DMS79 treated with DMSO at 0.1 percent for 48 hours (cell line): ENCODE measurements around the gene ZNF230.
A peak's percentile ranks its signal among the peaks of the same experiment; 100 is the strongest.

Experiments
- DNase-seq: peaks from one replicate; lab custom pipeline; 2025; lab: John Stamatoyannopoulos, UW

Gene ZNF230

DNA sequence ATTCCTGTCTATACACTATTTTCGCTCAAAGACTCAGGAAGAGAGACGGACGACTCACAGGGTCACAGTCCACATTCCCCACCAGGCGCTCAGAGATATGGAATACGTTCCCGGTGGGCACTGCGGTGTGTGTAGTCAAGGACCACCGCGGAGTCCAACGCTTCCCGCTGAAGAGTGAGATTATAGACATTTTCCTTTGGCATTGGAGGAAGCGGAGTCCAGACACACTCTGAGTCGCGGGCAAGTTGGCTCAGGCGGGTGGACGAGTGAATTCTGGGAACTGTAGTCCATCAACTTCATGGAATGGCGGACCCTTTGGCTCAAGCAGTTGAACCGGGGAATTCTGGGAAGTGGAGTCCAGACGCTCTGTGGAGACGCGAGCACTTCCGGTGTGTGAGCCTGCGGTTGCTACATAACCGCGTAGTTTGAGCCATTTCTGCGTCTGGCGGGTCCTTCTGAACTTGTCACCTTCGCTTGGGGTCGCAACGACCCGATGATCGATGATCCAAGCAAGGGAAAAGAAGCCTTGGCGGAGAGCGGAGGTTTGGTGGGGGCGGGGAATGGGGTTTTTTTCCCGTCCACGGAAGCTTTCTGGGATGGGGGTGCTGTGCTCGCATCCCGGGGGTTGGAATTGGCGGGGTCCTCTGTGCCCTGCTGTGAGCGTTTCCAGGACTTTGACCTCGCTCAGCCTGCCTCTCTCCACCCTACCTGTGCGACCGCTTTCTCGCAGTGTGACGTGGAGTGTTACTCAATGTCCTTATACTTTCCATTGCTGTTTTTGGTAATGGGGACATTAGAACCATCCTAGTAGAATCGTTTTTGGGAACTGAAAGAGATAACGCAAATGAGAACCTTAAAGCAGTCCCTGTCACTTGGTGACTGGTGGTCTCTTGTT, at the start of gene ZNF230:
Gene ZNF230 (plus strand): TSS at position 392 of the 895 bp plus-strand sequence. CDS start 4,122 bp downstream, outside the sequence.
- peak; percentile 91 for DNase-seq

DNA sequence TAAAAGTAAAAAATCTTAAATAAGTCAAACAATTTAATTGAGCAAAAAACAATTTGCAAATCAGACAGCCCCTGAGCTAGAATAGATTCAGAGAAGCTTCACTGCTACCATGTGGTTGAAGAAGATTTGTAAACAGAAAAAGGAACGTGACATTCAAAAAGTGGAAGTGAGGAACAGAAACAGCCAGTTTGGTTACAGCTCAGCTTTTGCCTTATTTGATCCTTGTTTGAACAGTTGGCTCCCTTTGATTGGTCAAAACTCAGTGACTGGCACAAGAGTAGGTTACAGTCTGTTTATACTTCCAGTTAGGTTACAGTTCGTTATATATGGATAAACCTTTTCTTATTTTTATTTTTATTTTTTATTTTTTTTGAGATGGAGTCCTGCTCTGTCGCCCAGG, 45.9 kb upstream of the ZNF230 start:
- no peak for DNase-seq

GRCh38 chr19:43957891-43958290, 44.9 kb upstream of the ZNF230 start:
- no peak for DNase-seq

DNA sequence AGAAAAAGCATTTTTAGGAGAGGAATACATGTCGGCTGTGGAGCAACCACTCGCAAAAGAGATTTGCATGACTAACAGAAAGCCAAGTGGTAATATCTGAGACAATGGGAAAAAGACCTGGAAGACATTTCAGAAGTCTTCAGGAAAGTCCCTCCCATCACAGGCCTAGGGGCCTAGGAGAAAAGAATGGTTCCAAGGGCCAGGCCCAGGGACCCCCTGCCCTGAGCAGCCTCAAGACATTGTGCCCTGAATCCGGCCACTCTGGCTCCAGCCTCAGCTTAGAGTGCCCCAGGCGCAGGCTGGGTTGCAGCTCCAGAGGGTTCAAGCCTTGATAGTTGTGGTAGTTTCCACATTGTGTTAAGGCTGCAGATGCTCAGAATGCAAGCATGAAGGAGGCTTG, 42.3 kb upstream of the ZNF230 start:
- DNase-seq, result no peak

DNA sequence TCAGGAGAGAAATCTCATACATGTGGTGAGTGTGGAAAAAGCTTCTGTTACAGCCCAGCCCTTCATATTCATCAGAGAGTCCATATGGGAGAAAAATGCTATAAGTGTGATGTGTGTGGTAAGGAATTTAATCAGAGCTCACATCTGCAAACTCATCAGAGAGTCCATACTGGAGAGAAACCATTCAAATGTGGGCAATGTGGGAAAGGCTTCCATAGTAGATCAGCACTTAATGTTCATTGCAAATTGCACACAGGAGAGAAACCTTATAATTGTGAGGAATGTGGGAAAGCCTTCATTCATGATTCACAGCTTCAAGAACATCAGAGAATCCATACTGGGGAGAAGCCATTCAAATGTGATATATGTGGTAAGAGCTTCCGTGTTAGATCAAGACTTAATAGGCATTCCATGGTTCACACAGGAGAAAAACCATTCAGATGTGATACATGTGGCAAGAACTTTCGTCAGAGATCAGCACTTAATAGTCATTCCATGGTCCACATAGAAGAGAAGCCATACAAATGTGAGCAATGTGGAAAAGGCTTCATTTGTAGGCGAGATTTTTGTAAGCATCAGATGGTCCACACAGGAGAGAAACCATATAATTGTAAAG, 36.6 kb upstream of the ZNF230 start:
- no peak for DNase-seq

GRCh38 chr19:43976732-43977131, 26.0 kb upstream of the ZNF230 start:
- no peak for DNase-seq

DNA sequence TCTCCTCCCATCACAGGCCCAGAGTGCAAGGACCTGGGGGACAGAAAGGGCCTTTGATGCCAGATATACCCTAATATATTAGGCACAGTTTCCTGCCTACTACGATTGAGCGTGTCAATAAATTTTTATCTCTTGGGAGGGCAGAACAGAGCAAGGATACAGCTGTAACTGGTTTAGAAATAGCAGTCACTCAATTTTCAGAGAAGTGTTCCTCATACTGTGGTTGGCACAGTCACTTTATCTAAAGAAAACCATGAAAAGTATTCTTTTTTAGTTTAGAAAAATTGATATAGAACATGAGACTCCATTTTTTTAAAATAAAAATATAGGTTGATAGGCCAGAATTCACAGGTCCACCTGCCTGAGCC, 19.2 kb upstream of the ZNF230 start:
- no peak for DNase-seq

- peak; percentile 96 for DNase-seq
Observed at GRCh38 chr19:43983912-43984686, 18.7 kb upstream of the ZNF230 start, which contains the start of gene ZNF155. TSS of gene ZNF155 (plus strand) at chr19:43984188. CDS start at chr19:43988544, 4,356 bp downstream.

- DNase-seq, result no peak
Observed at GRCh38 chr19:43984687-43985000, 18.1 kb upstream of the ZNF230 start.

DNA sequence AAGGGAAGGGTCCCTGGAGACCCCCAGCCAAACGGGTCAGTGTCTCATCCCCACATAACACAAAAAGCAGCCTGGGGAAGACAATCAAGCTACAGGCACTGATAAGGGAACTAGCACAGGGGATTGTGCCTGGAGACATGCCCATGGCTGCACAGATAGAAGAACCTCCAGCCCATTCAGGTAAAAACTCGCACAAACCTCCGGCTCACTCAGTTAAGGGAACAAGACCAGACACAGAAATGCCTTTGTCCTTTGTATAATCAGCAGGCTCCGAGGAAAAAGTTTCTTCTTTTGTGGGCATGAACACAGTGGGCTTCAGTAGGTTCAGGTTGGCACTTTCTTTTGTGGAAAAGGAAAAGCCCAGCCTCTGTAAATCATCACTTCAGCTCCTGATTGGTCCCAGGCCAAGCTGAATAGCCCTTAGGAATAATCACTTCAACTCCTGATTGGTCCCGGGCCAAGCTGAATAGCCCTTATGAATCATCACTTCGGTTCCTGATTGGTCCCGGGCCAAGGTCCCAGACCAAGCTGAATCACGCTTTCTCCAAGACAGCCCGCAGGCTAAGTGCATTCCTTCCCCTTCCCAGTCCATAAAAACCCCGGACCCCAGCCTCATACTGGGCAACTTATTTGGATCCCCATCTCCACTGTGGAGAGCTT, 5.0 kb upstream of the ZNF230 start:
- DNase-seq, result no peak

DNA sequence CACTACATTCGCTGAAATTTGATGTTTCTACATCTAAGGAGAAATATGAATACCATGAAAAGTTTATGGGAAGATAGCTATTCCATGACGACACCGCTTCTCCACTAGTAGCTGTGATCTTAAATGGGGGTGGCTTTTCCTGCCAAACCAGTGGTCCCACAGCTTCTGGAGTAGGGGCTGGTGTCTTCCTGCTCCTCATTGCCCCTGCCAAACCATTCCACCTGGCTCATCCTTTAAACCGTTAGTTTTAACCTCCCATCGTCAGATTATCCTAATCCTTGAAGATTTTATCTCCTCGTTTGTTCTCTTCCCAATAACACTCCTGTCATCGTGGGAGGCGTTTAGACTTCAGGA, 568 bp upstream of the ZNF230 start:
- DNase-seq, result no peak

DNA sequence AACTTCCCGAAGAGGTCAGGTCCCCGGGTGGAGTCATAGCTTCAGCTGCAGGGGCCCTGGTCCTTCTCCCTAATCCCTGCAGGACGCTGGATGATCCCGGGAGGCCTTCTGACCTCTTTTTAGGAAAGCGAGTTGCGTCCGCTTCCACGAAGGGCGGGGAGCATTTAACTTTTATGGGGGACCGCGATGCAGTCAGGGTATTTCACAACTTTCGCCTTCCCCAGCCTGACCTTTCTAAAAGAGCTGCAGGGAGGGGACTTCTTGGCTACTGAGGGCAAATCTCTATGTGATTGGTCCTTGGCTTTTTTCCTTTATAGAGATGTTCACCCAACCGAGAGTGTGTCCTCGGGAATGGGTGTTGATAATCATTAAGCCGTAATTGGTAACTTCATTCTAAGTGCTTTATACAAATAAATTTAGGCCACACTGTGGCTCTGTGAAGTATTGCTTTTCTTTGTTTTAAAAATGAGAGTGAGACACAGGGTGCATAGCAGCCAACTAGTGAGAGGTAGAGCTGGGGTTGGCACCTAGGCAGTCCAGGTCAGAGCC, 778 bp downstream of the ZNF230 start:
- peak; percentile 12 for DNase-seq

GRCh38 chr19:44005973-44006372, 3.2 kb downstream of the ZNF230 start:
- no peak for DNase-seq

- DNase-seq, result no peak
Observed at GRCh38 chr19:44007473-44007872, 4.7 kb downstream of the ZNF230 start.

DNA sequence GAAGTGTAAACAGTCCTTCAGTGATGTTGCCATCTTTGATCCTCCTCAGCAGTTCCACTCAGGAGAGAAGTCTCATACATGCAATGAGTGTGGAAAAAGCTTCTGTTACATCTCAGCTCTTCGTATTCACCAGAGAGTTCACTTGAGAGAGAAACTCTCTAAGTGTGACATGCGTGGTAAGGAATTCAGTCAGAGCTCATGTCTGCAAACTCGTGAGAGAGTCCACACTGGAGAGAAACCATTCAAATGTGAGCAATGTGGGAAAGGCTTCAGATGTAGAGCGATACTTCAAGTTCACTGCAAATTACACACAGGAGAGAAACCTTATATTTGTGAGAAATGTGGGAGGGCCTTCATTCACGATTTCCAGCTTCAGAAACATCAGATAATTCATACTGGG, 7.7 kb downstream of the ZNF230 start:
- DNase-seq, result no peak

GRCh38 chr19:44019498-44019897, 16.7 kb downstream of the ZNF230 start:
- no peak for DNase-seq

GRCh38 chr19:44021221-44021620, 18.5 kb downstream of the ZNF230 start:
- no peak for DNase-seq

GRCh38 chr19:44024900-44025216, 22.1 kb downstream of the ZNF230 start:
- DNase-seq, result no peak

DNA sequence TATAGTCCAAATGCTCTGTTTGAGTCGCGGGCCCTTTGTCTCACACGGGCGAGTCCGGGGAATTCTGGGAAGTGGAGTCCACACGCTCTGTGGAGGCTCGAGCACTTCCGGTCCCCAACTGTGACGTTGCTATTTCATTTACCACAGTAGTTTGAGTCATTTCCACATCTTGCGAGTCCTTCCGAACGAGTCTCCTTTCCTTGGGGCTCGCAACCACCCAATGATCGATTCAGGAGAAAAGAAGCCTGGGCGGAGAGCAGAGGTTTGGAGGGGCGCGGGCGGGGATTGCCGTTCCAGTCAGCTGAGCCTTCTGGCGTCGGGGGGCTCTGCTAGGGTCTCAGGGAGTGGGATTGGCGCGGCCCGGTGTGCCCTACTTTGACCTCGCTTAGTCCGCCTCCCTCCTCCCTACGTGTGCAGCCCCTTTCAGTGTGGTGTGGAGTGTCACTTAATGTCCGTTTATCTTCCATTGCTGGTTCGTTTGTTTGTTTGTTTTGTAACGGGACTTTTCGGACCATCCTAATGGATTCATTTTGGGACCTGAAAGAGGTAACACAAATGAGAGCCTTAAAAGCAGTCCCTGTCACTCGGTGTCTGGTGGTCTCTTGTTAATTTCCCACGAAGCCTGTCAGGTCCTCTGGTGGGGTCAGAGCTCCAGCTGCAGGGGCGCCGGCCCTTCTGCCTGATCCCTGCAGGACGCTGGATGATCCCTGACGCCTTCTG, 22.6 kb downstream of the ZNF230 start, which contains the start of gene ZNF222:
Gene ZNF222 (plus strand): TSS at position 163 of the 720 bp plus-strand sequence. CDS start 58 bp downstream, at position 221.
- DNase-seq, result peak; percentile 70

DNA sequence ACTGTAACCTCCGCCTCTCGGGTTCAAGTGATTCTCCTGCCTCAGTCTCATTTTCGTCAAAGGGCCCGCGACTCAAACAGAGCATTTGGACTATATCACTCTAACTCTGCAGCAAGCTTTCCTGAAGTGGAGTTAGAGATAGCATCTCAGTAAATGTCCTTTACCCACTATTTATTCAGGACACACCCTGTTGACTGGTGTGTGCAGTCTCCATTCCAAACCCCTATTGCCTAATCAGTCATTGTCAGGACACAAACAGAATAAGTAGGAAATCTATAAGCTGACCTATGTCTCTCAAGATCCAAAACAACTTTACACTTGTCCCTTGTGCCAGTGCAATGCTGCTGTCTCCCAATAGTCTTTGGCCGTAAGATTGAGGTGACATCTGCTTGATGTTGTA, 23.9 kb downstream of the ZNF230 start:
- no peak for DNase-seq

GRCh38 chr19:44032001-44032610, 29.3 kb downstream of the ZNF230 start:
- no peak for DNase-seq
